Effector memory CD8-positive, alpha-beta T cell (primary cell): ENCODE data around the gene OPRD1.
"Not testable (repeated sequence)": the region's sequence is repeated elsewhere in the genome, so short reads cannot be mapped to it uniquely, and the experiment has no call there.

ENCODE experiments used
- ATAC-seq: fragments of 150-1000 bp; cut with Tn5 transposase; replicated peaks from 2 replicates; pipeline ENCODE4 v1.10.0; 2021; ENCODE audit warnings: mild to moderate bottlenecking, moderate library complexity
- DNase-seq, 3 experiments: peaks; one replicate each; pipeline ENCODE4 v3.0.0; 2021
- H3K27ac Mint-ChIP-seq, 2 donors: one replicate each; pipeline ENCODE4 v1.8.0; 2022; ENCODE audit warnings: mild to moderate bottlenecking in 2 of 2, mixed read lengths in 2 of 2, moderate library complexity in 2 of 2
- H3K27me3 Mint-ChIP-seq, 2 donors: one replicate each; pipeline ENCODE4 v1.8.0; 2022; ENCODE audit warnings: mixed read lengths in 2 of 2
- H3K36me3 Mint-ChIP-seq: one replicate; pipeline ENCODE4 v1.8.0; 2022; ENCODE audit warnings: mild to moderate bottlenecking, moderate library complexity, mixed read lengths; ENCODE audit not compliant: insufficient read depth
- H3K4me1 Mint-ChIP-seq, 2 donors: one replicate each; pipeline ENCODE4 v1.8.0; 2022; ENCODE audit warnings: low read depth in 2 of 2, mixed read lengths in 2 of 2
- H3K4me3 Mint-ChIP-seq, 2 donors: one replicate each; pipeline ENCODE4 v1.8.0; 2022; ENCODE audit warnings: mild to moderate bottlenecking in 2 of 2, mixed read lengths in 2 of 2, moderate library complexity in 2 of 2
- H3K9me3 Mint-ChIP-seq, 2 donors: one replicate each; pipeline ENCODE4 v1.8.0; 2022; ENCODE audit warnings: mixed read lengths in 2 of 2

The OPRD1 gene

DNA sequence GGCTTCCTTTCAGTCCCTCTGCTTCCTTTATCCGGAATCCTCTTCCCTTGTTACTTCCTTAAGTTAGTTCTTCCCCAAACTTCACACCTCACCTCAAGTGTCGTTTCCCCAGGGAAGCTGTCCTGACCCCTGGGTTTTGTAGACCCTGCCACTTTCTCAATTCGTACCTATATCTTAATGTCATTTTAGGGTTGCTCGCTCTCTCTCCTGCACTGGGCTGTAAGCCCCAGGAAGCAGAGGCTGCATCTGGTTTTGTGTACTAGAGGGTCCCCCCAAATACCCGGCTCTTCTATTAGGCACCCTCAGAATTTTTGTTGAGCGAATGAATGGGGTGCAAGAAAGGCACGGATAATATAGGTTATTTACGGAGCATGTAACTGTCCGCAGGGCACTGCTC lies 603 bp upstream of the OPRD1 start:
- no peaks in the 10 kb centered on the region for H3K9me3 Mint-ChIP-seq
- ATAC-seq, result no peak
- H3K4me1 Mint-ChIP-seq, result peaks cover 0 to 6% of the 10 kb centered on the region in 2 donors
- H3K4me3 Mint-ChIP-seq, result no peak overlapping the region
- no peak overlapping the region for H3K27ac Mint-ChIP-seq
- no peaks in the 10 kb centered on the region for H3K36me3 Mint-ChIP-seq
- H3K27me3 Mint-ChIP-seq, result peaks cover 49 to 72% of the 10 kb centered on the region in 2 donors
- DNase-seq, result no peak

DNA sequence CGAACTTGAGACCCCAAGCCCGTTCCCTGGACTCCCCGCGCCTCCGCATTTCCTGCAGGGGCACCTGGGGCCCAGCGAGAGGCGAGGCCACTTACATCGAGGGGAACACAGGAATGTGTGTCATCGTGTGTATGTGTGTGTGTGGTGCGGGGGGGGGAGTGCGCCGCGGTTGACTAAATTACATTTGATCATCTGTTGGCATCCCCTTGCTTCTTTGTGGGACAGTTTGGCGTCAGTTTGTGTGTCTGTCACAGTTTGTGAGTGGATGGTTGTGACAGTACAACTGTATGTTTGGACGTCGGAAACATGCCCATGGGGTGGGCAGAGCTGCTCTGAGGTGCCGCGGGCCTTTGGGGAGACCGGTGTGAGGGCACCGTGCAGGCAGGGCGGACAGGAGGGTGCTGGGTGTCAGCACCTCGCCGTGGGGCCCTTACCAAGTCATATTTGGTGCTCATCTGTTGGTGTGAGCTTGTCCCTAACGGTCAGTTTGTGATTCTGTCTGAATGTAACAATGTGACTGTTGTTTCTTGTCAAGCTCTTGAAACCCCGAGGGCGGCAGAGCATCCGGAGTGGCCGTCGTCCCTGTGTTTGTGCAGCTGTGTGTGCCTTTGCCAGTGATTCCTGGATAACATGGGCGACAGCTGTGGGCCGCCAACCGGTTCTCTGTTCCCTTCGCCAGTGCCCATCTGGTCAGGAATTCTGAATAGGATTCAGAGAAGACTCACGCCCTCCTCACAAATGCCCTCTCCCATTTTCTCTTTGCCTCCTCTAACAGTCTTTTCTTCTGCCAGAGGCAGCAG lies 899 bp downstream of the OPRD1 start:
- Mint-ChIP-seq H3K27me3 (peaks cover 57 to 77% of the 10 kb centered on the region in 2 donors), H3K27ac (no peak overlapping the region), H3K4me1 (peaks cover 0 to 6% of the 10 kb centered on the region in 2 donors), H3K36me3 (no peaks in the 10 kb centered on the region), H3K9me3 (no peaks in the 10 kb centered on the region), H3K4me3 (no peak overlapping the region)
- no peak for ATAC-seq
- DNase-seq, result no peak

DNA sequence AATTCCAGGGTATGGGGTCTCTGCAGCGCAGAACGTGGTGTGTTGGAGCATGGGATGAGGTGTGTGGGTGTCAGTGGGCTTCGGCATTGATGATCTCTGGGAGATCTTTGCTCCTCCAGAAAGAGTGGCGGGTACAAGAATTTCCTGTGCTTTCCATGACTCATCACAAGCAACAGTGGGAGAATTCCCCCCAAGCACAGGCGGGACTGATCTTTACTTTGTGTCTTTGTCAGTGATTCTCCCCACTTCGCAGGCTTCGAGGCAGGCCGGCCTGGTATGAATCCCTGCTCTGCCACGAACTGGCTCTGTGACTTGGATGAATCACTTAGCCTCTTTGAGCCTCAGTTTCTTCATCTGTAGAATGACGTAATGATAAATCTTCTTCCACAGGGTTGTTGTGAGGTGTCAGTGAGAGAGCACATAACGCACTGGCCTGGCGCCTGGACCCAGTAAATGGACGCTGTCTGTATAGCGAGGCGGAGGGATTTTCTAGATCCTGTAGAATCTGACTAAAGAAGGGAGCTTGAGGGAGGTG lies 2.0 kb downstream of the OPRD1 start:
- peaks cover 0 to 6% of the 10 kb centered on the region in 2 donors for H3K4me1 Mint-ChIP-seq
- H3K4me3 Mint-ChIP-seq, result no peak overlapping the region
- H3K9me3 Mint-ChIP-seq, result no peaks in the 10 kb centered on the region
- H3K27me3 Mint-ChIP-seq, result peaks cover 67 to 88% of the 10 kb centered on the region in 2 donors
- DNase-seq (no peak), ATAC-seq (no peak)
- H3K36me3 Mint-ChIP-seq, result no peaks in the 10 kb centered on the region
- H3K27ac Mint-ChIP-seq, result no peak overlapping the region

DNA sequence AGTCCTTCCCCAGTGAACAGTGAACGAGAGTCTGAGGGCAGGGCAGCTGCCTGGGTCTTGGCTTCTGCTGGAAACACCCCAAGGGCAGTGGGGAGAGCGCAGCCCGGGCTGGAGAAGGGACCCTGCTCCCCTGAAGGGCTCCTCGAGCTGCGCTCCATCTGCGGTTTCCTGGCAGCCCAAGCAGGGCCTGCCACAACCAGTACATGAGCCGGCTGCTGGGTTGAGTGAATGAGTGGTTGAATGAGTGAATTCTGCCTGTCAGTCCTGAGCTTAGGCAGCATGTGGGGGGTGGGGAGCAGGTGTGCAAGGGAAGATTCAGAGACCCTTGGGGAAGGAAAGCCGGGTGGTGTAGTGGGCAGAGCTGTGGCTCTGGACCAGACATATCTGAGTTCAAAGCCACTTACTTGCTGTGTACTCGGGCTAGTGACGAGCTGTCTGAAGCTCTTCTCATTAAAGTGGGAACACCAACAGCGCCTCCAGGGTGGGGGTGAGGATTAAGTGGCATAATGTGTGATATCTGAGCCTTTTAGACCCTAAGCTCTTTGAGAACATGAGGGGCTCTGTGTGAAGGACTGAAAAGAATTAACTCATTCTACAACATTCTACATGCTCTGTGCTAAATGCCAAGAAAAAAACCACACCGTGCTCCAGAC lies 3.7 kb downstream of the OPRD1 start:
- ATAC-seq (no peak), DNase-seq (peak in 1 of 3 experiments; percentile 4)
- Mint-ChIP-seq H3K4me1 (peaks cover 0 to 6% of the 10 kb centered on the region in 2 donors), H3K9me3 (no peaks in the 10 kb centered on the region), H3K27me3 (peaks cover 64 to 85% of the 10 kb centered on the region in 2 donors), H3K36me3 (no peaks in the 10 kb centered on the region), H3K27ac (peak overlapping the region in 1 of 2 donors; percentile 42), H3K4me3 (no peak overlapping the region)

DNA sequence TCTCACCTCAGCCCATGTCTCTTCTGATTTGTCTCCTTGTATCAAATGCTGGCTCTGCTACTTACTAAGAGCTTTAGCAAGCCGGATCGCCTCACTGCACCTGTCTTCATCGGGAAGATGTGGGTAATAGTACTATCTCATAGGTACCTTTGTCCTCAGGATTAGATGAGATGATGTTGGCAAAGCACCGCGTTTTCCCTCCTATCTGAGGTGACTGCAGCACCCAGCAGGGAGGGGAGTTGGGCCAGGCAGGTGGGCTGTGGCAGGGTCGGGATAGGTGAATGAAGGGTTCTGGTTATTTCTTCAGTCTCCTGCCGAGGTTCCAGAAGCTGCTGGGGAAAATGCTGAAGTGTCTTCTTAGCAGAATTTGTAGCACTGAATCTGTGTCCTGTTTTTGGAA lies 5.2 kb downstream of the OPRD1 start:
- Mint-ChIP-seq H3K27me3 (peaks cover 53 to 74% of the 10 kb centered on the region in 2 donors), H3K9me3 (no peaks in the 10 kb centered on the region), H3K27ac (peak overlapping the region in 1 of 2 donors; percentile 4), H3K4me1 (peaks cover 0 to 4% of the 10 kb centered on the region in 2 donors), H3K4me3 (no peak overlapping the region), H3K36me3 (no peaks in the 10 kb centered on the region)
- ATAC-seq (no peak), DNase-seq (no peak)

DNA sequence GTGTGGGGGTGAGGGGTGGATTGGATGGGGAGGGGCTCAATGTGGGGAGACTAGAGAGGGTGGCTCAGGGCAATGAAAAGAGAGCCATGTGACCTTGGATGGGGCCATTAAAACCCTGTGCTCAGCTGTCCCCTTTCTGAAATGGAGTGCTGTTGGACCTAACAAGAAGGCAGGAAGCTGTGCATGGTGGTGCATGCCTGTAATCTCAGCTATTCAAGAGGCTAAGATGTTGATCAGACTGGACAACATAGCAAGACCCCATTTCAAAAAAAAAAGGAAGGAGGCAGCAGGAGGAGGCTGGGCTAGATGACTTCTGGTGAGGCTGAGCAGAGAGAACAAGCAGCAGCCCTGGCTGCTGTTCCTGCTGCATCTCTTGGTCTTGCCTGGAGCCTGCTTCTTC lies 7.0 kb downstream of the OPRD1 start:
- Mint-ChIP-seq H3K27me3 (peaks cover 38 to 62% of the 10 kb centered on the region in 2 donors), H3K4me1 (peaks cover 0 to 2% of the 10 kb centered on the region in 2 donors), H3K9me3 (no peaks in the 10 kb centered on the region), H3K4me3 (no peak overlapping the region), H3K36me3 (no peaks in the 10 kb centered on the region), H3K27ac (no peak overlapping the region)
- no peak for ATAC-seq
- DNase-seq, result no peak

DNA sequence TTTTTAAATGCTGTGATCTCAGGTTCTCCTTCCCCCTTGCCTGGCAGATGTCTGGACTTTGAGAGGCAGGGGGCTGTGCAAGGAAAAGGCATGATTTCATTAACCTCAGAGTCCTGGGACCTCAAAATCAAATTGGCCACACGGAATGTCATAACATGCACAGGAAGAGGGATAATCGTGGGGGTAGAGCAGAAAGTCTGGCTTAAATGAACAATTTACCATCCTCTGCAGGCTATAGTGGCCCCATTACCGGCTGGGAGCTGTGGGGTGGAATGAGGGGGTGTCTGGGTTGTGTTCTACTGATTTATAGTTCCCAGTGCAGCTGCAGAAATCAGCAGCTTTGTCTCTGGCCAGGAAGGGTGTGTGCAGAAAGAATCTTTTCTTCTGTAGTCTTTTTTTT lies 10.8 kb downstream of the OPRD1 start:
- Mint-ChIP-seq H3K27me3 (peaks cover 21 to 33% of the 10 kb centered on the region in 2 donors), H3K9me3 (no peaks in the 10 kb centered on the region), H3K27ac (no peak overlapping the region), H3K4me3 (no peak overlapping the region), H3K36me3 (no peaks in the 10 kb centered on the region), H3K4me1 (no peaks in the 10 kb centered on the region)
- ATAC-seq, result no peak
- no peak for DNase-seq

DNA sequence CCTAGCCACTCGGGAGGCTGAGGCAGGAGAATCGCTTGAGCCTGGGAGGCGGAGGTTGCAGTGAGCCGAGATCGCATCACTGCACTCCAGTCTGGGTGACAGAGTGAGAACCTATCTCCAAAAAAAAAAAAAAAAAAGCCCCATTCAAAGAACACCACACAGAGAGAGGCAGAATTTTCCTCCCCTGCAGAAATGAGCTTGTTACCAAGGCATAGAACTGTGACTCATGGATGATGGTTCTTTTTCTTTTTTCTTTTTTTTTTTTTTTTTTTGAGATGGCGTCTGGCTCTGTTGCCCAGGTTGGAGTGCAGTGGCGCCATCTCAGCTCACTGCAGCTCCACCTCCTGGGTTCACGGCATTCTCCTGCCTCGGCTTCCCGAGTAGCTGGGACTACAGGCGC lies 12.1 kb downstream of the OPRD1 start:
- not testable (repeated sequence) for DNase-seq

DNA sequence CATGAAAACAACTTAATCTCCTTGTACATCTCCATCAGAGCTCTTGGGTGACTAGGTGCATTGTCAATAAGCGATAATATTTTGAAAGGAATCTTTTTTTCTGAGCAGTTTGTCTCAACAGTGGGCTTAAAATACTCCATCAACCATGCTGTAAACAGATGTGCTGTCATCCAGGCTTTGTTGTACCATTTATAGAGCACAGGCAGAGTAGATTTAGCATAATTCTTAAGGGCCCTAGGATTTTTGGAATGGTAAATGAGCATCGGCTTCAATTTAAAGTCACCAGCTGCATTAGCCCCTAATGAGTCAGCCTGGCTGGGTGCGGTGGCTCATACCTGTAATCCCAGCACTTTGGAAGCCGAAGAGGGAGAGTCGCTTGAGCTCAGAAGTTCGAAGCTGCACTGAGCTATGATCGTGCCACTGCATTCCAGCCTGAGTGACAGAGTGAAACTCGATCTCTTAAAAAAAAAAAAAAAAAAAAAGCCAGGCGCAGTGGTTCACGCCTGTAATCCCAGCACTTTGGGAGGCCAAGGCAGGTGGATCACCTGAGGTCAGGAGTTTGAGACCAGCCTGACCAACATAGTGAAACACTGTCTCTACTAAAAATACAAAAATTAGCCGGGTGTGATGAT lies 16.4 kb downstream of the OPRD1 start:
- not testable (repeated sequence) for H3K9me3 Mint-ChIP-seq, H3K36me3 Mint-ChIP-seq, H3K27ac Mint-ChIP-seq, H3K4me1 Mint-ChIP-seq, ATAC-seq, H3K4me3 Mint-ChIP-seq, DNase-seq
- H3K27me3 Mint-ChIP-seq, result peaks cover 6 to 10% of the 10 kb centered on the region in 2 donors

More for the DNA sequence above, 12.1 kb downstream of the OPRD1 start:
- H3K4me1 Mint-ChIP-seq, H3K9me3 Mint-ChIP-seq, ATAC-seq, H3K4me3 Mint-ChIP-seq, H3K36me3 Mint-ChIP-seq, H3K27ac Mint-ChIP-seq: not testable (repeated sequence)
- peaks cover 10 to 23% of the 10 kb centered on the region in 2 donors for H3K27me3 Mint-ChIP-seq

DNA sequence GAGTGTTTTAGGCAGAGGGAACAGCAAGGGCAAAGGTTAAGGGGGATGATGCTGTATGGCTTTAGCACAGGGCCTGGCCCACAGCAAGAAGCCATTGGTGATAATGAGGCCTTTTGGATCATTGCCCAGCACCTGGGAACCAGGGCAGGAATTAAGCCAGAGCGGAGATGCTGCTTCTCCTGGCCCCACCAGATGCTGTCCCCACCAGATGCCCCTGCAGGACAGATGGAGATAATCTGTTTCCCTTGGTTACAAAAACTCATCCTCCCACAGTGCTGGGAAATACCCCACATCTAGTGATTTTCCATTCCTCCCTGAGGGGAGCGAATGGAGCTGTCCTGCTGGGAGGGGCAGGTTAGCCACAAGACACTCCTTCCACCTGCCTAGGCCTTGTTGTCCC lies 18.8 kb downstream of the OPRD1 start:
- Mint-ChIP-seq H3K36me3 (peaks cover 3% of the 10 kb centered on the region), H3K27ac (no peak overlapping the region), H3K4me1 (no peaks in the 10 kb centered on the region), H3K27me3 (peaks cover 6 to 24% of the 10 kb centered on the region in 2 donors), H3K4me3 (no peak overlapping the region), H3K9me3 (no peaks in the 10 kb centered on the region)
- ATAC-seq (no peak), DNase-seq (no peak)

DNA sequence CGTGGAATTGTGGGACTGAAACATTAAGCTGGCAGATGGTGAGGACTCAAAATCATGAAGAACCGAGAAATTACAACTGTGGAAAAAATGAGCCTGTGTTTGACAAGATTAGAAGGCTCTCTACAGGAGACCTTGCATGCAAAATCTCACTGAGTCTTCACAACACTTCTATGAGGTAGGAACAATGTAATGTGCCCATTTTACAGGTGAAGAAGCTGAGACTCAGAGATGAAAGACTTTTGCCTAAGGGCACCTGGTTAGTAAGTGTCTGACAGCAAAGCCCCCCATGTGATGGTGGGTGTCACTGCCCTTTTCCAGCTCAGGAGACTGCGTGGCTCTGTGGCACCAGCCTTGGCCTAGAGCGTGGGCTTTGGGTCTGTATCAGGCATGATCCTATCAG lies 21.0 kb downstream of the OPRD1 start:
- H3K27me3 Mint-ChIP-seq, result peaks cover 9 to 26% of the 10 kb centered on the region in 2 donors
- H3K4me1 Mint-ChIP-seq, result no peaks in the 10 kb centered on the region
- no peaks in the 10 kb centered on the region for H3K9me3 Mint-ChIP-seq
- no peak overlapping the region for H3K27ac Mint-ChIP-seq
- DNase-seq (no peak), ATAC-seq (no peak)
- no peak overlapping the region for H3K4me3 Mint-ChIP-seq
- H3K36me3 Mint-ChIP-seq, result peaks cover 3% of the 10 kb centered on the region

DNA sequence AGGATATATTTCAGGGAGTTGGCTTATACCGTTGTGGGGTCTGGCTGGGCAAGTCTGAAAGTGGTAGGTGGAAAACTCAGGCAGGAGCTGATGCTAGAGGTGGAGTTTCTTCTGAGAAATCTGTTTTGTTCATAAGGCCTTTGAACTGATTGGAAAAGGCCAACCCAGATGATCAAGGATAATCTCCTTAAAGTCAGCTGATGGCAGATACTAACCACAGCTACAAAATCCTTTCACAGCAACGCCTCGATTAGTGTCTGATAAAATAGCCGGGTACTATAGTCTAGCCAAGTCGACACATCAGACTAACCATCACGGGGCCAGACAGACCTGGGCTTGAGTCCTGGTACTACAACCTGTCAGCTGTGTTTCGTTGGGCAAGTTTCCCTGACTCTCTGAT lies 21.4 kb downstream of the OPRD1 start:
- ATAC-seq, result no peak
- Mint-ChIP-seq H3K9me3 (no peaks in the 10 kb centered on the region), H3K27me3 (peaks cover 9 to 29% of the 10 kb centered on the region in 2 donors), H3K36me3 (peaks cover 3% of the 10 kb centered on the region), H3K4me3 (no peak overlapping the region), H3K4me1 (no peaks in the 10 kb centered on the region), H3K27ac (no peak overlapping the region)
- DNase-seq, result no peak

DNA sequence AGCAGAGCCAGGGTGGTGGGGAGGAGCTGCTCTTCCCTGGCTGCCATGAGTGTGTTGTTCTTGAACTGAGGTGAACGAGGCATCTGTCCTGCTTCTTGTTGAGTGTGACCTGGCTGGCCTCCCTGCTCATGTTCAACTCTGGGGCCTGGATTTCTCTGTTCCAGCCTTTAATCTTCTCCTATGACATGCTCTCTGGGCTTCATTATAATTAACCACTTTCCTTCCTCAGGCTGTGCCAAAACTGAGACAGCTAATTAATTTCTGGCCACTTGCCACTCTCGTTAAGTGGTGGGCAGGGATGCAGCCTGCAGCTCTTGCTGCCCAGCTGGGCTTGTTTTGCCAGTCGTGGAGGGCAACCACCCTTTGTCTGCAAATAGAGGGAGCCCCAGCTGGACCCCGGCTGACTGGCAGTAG lies 23.3 kb downstream of the OPRD1 start:
- DNase-seq (no peak), ATAC-seq (no peak)
- Mint-ChIP-seq H3K4me1 (no peaks in the 10 kb centered on the region), H3K27me3 (peaks cover 9 to 48% of the 10 kb centered on the region in 2 donors), H3K36me3 (peaks cover 3% of the 10 kb centered on the region), H3K4me3 (no peak overlapping the region), H3K9me3 (no peaks in the 10 kb centered on the region), H3K27ac (peak overlapping the region in 1 of 2 donors; percentile 75)
